ENCODE results near the gene NRXN3.
"Not testable (repeated sequence)": the region's sequence is repeated elsewhere in the genome, so short reads cannot be mapped to it uniquely, and the experiment has no call there.

NRXN3 gene

DNA sequence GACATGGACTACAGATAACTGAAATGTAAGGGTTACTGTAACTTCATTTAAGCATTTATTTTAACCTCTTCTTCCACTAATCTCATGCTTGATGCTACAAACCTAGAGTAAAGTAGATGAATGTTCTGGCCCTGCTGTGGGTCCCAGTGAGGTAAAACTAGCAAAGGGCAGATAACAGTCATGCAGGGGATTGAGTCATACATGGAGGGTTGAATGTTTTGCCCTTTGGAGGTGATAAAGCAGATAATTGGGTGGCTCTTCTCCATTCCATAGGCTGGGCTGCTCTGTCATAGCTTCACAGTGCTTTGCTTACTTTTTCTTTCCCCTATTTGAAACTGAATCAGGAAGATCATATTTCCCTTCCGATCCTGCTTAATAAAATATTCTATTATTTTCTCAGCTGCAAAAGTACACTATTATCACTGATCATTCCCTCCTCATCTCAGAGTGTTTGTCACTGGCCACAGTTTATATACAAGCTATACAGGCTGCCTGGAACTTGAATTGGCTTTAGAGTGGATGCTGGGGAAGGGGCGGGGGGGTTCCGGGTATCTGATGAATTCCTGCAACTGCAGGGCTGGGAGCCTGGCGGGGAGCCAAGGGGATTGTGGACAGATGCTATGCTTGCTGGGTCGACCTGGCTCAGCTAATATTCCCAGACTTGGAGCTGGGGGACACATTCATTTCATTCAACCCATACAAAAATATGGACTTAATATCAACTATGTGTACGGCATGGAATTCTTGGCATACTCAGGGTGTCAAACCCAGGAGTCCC lies 235.1 kb downstream of the NRXN3 start:
- no peak for DNase-seq (ENCODE audit: low read depth)

- DNase-seq (ENCODE audit: low read depth), result no peak
Observed at GRCh38 chr14:78412475-78412874, 242.3 kb downstream of the NRXN3 start.

DNA sequence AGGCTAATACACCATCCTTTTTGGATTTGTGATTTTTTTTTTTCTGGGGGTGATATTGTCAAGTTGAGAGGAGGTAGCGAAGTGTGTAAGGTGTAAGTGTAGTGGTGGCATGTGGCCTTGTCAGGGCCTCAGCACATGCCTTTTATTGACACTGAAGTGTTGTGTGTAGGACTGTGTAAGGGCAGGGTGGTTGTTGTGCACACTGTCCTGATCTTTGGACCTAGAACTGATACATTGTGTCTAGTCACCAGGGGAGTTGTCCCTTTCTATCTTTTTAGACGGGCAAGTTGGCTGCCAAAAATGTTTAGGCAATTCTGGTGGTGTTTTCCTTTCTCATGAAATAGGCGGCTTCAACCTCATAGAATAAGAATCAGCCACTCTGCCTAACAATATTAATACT lies 244.0 kb downstream of the NRXN3 start:
- no peak for DNase-seq (ENCODE audit: low read depth)

DNA sequence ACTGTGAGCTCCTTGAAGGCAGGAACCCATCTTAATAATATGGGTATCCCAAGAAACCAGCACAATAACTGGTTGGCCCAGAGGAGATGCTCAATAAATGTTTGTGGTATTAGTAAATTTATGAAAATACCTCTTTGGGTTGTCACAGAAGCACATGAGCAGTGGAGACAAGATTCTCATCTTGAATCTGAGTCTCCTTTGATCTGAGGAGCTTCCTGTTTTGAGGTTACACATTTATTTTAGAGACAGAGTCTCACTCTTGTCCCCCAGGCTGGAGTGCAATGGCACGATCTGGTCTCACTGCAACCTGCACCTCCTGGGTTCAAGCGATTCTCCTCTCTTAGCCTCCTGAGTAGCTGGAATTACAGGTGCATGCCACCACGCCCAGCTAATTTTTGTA lies 247.4 kb downstream of the NRXN3 start:
- DNase-seq (ENCODE audit: low read depth), result no peak

DNA sequence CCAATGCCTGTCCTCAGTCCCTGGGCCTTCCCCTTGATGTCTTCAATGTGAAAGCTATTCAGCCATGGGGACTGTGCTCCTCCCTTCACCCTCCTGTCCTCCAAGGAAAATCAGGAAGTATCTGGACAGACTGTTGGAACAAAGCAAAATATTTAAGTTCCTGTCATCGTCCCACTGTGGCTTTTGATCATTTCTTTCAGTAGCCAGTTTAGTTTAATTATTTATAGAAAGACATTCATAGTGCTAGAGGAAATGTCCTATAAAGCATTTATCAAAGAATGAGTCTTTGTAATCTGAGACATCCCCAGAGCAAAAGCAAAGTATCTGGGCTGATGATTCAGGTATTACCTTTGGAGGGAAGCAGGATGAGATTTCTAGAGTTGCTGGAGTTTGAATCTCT lies 254.1 kb downstream of the NRXN3 start:
- no peak for DNase-seq (ENCODE audit: low read depth)

- DNase-seq (ENCODE audit: low read depth), result no peak
Observed at GRCh38 chr14:78425330-78425729, 255.2 kb downstream of the NRXN3 start.

DNA sequence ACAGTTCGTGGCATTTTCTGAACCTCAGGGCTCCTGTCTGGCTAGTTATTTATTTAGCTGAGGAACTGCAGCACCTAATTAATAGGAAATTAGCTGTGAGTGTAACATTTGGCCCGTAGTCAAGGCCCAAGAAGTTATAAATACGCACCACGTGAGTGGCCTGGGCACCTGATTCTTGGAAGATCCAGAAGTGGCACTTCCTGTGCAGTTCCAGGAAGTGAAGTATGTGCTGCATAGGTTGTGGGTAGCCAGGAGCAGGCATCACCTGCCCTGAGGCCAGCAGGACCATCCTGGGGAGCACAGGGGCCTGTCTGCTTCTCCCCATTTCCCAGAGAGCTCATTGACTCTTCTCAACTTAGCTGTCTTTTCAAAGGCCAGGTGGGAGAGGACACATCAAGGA lies 255.6 kb downstream of the NRXN3 start:
- DNase-seq (ENCODE audit: low read depth), result no peak

GRCh38 chr14:78432046-78432445 lies 261.9 kb downstream of the NRXN3 start:
- no peak for DNase-seq (ENCODE audit: low read depth)

DNA sequence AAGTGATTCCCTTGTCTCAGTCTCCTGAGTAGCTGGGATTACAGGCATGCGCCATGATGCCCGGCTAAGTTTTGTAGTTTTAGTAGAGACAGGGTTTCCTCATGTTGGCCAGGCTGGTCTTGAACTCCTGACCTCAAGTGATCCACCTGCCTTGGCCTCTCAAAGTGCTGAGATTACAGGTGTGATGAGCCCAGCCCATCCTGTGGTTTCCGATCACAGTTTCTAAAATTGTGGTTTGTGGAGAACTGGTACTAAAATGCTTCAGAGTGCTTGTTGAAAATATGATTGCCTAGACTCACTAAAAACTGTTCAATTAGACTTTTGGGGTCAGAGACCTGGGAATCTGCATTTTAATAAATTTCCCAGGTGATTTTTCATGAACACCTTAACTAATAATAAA lies 267.3 kb downstream of the NRXN3 start:
- not testable (repeated sequence) for DNase-seq (ENCODE audit: low read depth)

DNA sequence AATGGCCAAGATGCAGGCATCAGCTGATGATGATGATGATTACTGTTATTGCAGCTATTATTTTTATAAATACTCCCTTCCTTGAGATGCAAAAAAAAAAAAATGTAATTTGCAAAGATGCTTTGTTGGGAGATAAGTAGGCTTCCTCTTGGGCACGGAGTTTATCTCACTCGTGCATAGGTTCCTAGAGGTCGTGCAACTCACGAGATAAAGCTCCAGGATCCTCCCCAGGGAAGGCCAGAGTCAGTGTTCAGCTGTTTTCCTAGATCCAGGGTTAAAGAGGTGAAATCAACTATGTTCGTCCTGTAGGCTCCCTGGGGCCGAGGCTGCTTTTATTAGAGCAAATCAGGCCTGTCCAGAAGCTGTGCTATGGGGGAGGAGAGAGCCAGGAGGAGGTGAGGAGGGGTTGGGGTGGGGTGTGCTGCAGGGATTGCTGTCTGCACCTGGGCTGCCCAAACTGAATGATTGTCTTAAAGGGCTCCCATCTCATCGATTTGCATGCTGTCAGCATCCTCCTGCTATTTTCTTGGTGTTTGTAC lies 270.3 kb downstream of the NRXN3 start:
- no peak for DNase-seq (ENCODE audit: low read depth)

DNA sequence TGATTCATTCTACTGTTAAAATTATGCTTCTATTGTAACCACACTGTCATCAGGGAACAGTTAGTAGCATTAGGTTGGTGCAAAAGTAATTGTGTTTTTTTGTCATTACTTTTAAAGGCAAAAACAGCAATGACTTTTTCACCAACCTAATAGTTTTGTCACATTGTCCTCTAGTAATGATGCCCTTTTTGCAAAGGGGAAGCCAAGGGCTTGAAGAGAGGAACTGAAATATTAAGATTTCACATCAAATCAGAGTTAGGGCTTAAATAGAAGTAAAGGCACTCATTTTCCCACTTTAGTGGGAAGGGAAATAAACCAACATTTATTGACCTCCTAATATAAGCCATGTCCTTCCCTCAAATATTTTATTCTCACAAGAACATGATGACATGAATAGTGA lies 273.7 kb downstream of the NRXN3 start:
- no peak for DNase-seq (ENCODE audit: low read depth)

GRCh38 chr14:78445275-78445674 lies 275.1 kb downstream of the NRXN3 start:
- no peak for DNase-seq (ENCODE audit: low read depth)

DNA sequence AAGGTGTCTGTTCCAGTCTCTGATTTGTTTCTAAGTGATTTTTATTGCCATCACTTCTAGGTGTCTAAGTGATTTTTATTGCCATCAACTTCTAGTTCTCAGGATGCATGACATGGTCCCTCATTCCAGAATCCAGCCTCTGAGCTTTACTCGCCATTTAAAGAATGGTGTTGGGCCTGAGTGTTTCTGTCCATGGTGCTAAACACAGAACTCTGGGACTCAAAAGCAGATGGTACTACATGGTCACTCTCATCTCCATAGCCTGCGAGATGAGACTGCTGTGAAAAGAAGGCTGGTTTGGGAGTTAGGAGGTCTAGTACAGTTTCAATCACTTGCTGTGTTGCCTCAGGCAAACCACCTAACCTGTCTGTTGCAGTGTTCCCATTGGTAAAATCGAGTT lies 276.6 kb downstream of the NRXN3 start:
- no peak for DNase-seq (ENCODE audit: low read depth)

- no peak for DNase-seq (ENCODE audit: low read depth)
Observed at GRCh38 chr14:78448164-78449094, 278.3 kb downstream of the NRXN3 start.

DNA sequence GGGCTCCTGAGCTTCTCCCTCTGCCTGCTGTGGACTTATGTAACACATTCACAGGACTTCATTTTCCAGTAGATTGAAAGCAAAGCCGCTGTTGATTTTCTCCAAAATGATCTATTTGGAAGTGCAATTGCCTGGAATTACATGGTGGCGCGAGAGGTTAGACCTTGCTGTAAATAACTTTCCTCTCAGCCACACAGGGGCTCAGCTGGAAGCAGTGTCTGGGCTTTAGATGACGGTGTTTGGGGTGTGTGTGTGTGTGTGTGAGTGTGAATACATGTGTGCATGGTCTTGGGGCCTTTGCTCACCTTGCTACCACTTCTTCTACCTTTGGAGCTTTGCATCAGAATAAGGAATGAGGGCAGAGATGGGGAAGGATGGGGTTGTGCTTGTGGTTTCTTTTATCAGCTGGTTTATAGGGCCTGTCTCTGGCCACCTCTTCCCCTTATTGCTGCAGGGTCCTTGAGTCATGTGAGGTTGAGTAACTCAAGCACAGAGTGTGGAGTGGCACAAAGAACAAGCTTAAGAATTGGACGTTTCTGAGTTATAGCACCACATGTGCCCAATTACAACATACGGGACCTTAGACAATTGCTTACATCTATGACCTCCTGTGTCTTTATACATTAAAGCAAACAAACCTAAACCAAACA lies 280.6 kb downstream of the NRXN3 start:
- no peak for DNase-seq (ENCODE audit: low read depth)

GRCh38 chr14:78451319-78451695 lies 281.1 kb downstream of the NRXN3 start:
- DNase-seq (ENCODE audit: low read depth), result no peak

GRCh38 chr14:78455896-78456435 lies 285.8 kb downstream of the NRXN3 start:
- no peak for DNase-seq (ENCODE audit: low read depth)

DNA sequence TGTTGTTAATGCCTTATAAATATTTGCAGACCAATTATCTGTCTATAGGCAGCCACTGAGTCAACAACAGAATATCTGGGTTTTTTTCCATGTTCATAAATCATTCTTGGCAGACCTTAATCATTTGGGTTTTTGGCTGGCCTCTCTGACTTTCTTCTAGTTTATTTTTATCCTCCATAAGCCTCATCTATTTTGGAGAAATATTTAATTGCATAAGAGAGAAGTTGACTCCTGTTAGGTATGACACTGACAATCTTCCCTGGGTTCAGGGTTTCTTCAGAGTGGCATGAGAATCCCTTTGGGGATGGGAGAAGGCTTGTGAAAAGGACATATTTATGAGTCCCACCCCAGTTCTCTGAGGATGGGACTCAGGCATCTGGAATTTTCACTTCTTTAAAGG lies 299.8 kb downstream of the NRXN3 start:
- no peak for DNase-seq (ENCODE audit: low read depth)

GRCh38 chr14:78479127-78479780 lies 309.1 kb downstream of the NRXN3 start:
- no peak for DNase-seq (ENCODE audit: low read depth)

GRCh38 chr14:78484028-78484427 lies 313.9 kb downstream of the NRXN3 start:
- DNase-seq (ENCODE audit: low read depth), result no peak

DNA sequence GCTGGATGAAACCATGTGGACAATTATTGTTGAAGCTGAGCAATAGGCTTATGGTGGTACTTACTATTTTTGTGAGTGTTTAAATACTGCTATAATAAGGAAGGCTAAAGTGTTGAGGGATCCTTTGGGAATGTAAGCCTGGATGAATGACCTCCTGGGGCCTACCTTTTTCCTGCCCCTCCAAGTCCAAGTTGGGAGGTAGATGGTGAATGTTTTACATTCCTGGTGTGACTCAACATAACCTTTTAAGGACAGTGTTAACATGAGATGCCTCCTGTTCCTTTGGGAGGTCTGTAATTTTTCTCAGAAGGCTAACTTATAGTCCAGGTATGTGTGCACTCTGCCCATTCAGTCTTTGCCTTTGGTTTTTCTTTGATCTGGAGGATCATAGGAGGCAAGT lies 315.9 kb downstream of the NRXN3 start:
- DNase-seq (ENCODE audit: low read depth), result no peak

GRCh38 chr14:78486621-78487020 lies 316.4 kb downstream of the NRXN3 start:
- DNase-seq (ENCODE audit: low read depth), result no peak
